Liver (tissue), 9 donors: ENCODE results near the gene FAM193A. TPM values are rescaled to one million over a fixed set of nuclear protein-coding genes. Genes with fewer than 3 reads are reported as not detected.

Experiments
- DNase-seq: peaks from one replicate; pipeline ENCODE4 v3.0.0-alpha.2; 2017; ENCODE audit warnings: low spot score
- H3K27ac ChIP-seq, 2 donors: one replicate each; pipeline ENCODE4 v1.7.0; 2013; ENCODE audit warnings: inconsistent platforms in 2 of 2, low read length in 2 of 2, control low read depth in 1 of 2, low read depth in 1 of 2, mild to moderate bottlenecking in 1 of 2
- H3K27me3 ChIP-seq, 4 donors: one replicate each; pipeline versions ENCODE4 v1.6.1 to v1.7.0; 2013; ENCODE audit warnings: low read length in 3 of 4, inconsistent platforms in 1 of 4, mild to moderate bottlenecking in 1 of 4, moderate library complexity in 1 of 4; ENCODE audit not compliant: control insufficient read depth in 4 of 4, insufficient read depth in 4 of 4
- H3K36me3 ChIP-seq, 4 donors: one replicate each; pipeline versions ENCODE4 v1.6.1 to v1.7.0; 2013; ENCODE audit warnings: low read length in 3 of 4, mild to moderate bottlenecking in 3 of 4, low read depth in 1 of 4, moderate library complexity in 1 of 4; ENCODE audit not compliant: control insufficient read depth in 4 of 4, insufficient read depth in 3 of 4
- H3K4me1 ChIP-seq, 4 donors: one replicate each; pipeline versions ENCODE4 v1.6.1 to v1.7.0; 2013; ENCODE audit warnings: low read length in 3 of 4, mild to moderate bottlenecking in 3 of 4, moderate library complexity in 1 of 4; ENCODE audit not compliant: control insufficient read depth in 4 of 4, insufficient read depth in 4 of 4
- H3K4me3 ChIP-seq, 3 donors: one replicate each; pipeline versions ENCODE4 v1.6.1 to v1.7.0; 2013; ENCODE audit warnings: low read length in 3 of 3, control low read depth in 1 of 3, low read depth in 1 of 3, mild to moderate bottlenecking in 1 of 3
- H3K9ac ChIP-seq, 2 donors: one replicate each; pipeline ENCODE4 v1.7.0; 2013; ENCODE audit warnings: low read length in 2 of 2, mild to moderate bottlenecking in 2 of 2, moderate library complexity in 2 of 2, control low read depth in 1 of 2, low read depth in 1 of 2
- H3K9me3 ChIP-seq, 4 donors: one replicate each; pipeline versions ENCODE4 v1.6.1 to v1.7.0; 2013; ENCODE audit warnings: low read length in 3 of 4; ENCODE audit not compliant: control insufficient read depth in 4 of 4
- ATF3 ChIP-seq: IDR thresholded peaks from 2 replicates; pipeline ENCODE4 v1.6.1; 2016; ENCODE audit warnings: antibody characterized with exemption
- EGR1 ChIP-seq, 2 donors: IDR thresholded peaks; 2 replicates each; pipeline ENCODE4 v1.6.1; 2016 to 2018; ENCODE audit warnings: antibody characterized with exemption in 2 of 2, low read depth in 2 of 2
- FOXA1 ChIP-seq: IDR thresholded peaks from 2 replicates; pipeline ENCODE4 v1.6.1; 2016; ENCODE audit warnings: antibody characterized with exemption
- FOXA2 ChIP-seq: IDR thresholded peaks from 2 replicates; pipeline ENCODE4 v1.6.1; 2016; ENCODE audit warnings: antibody characterized with exemption
- GABPA ChIP-seq, 2 donors: IDR thresholded peaks in 1 of 2; conservative IDR thresholded peaks in 1 of 2; 2 replicates each; pipeline ENCODE4 v1.6.1; 2016; ENCODE audit warnings: antibody characterized with exemption in 2 of 2, mild to moderate bottlenecking in 1 of 2, moderate library complexity in 1 of 2
- HNF4A ChIP-seq, 2 donors: conservative IDR thresholded peaks; 2 replicates each; pipeline ENCODE4 v1.6.1; 2016; ENCODE audit warnings: antibody characterized with exemption in 2 of 2, mild to moderate bottlenecking in 2 of 2
- HNF4G ChIP-seq: IDR thresholded peaks from 2 replicates; pipeline ENCODE4 v1.6.1; 2016; ENCODE audit warnings: antibody characterized with exemption
- JUND ChIP-seq, 2 donors: IDR thresholded peaks; 2 replicates each; pipeline ENCODE4 v1.6.1; 2016; ENCODE audit warnings: antibody characterized with exemption in 2 of 2
- MAX ChIP-seq: IDR thresholded peaks from 2 replicates; pipeline ENCODE4 v1.6.1; 2016; ENCODE audit warnings: antibody characterized with exemption
- NR2F2 ChIP-seq: IDR thresholded peaks from 2 replicates; pipeline ENCODE4 v1.6.1; 2016; ENCODE audit warnings: antibody characterized with exemption
- RAD21 ChIP-seq, 2 donors: IDR thresholded peaks; 2 replicates each; pipeline ENCODE4 v1.6.1; 2016; ENCODE audit warnings: antibody characterized with exemption in 2 of 2, mild to moderate bottlenecking in 2 of 2
- RXRA ChIP-seq, 2 donors: IDR thresholded peaks; 2 replicates each; pipeline ENCODE4 v1.6.1; 2017 to 2018; ENCODE audit warnings: antibody characterized with exemption in 2 of 2, mild to moderate bottlenecking in 1 of 2
- SP1 ChIP-seq: IDR thresholded peaks from 2 replicates; pipeline ENCODE4 v1.6.1; 2018; ENCODE audit warnings: antibody characterized with exemption, mild to moderate bottlenecking
- YY1 ChIP-seq: IDR thresholded peaks from 2 replicates; pipeline ENCODE4 v1.6.1; 2016; ENCODE audit warnings: antibody characterized with exemption, mild to moderate bottlenecking
- WGBS: extraction: QIAGEN DNeasy Blood & Tissue Kit; methylation state at CpG from one replicate; pipeline ENCODE4 v1.1.7; 2013; 5-methylcytosine and 5-hydroxymethylcytosine counted together
- polyA plus RNA-seq, 2 donors: library from polyadenylated mRNA; stranded (reverse) in 1 of 2; unstranded in 1 of 2; fragments of 200-250 nt in 1 of 2; fragments of >200 nt in 1 of 2; fragmentation: Nextera tagmentation in 1 of 2; extraction: Ambion mirVana in 1 of 2; gene quantifications; one replicate each; pipeline versions ENCODE4 v1.2.1 to v1.2.3, GENCODE V29; 2013 to 2015
- total RNA-seq, 2 donors: library from RNA; depleted of rRNA; stranded (reverse); fragments of >200 nt; gene quantifications; one replicate each; pipeline ENCODE4 v1.2.3, GENCODE V29; 2014
- TF ChIP-seq, protein P1 (sequence below): IDR thresholded peaks from 2 replicates; pipeline ENCODE4 v1.6.1; 2016; ENCODE audit warnings: antibody characterized with exemption
- TF ChIP-seq, protein P2 (sequence below): IDR thresholded peaks from 2 replicates; pipeline ENCODE4 v1.6.1; 2016; ENCODE audit warnings: antibody characterized with exemption, mild to moderate bottlenecking
- TF ChIP-seq, protein P3 (sequence below): fragments of 150-350 bp; IDR thresholded peaks from 2 replicates; pipeline ENCODE4 v1.5.1; 2017; ENCODE audit warnings: improper control_type of control experiment, low read depth, low read length; ENCODE audit not compliant: missing input control
- donor health status: healthy.
- donor health status: healthy.
- donor health status: healthy.
- donor health status: healthy.
- donor health status: healthy.

The FAM193A gene
- total and polyA plus RNA-seq, 4 donors: 3.9 to 10.2 (median 7.0) TPM

DNA sequence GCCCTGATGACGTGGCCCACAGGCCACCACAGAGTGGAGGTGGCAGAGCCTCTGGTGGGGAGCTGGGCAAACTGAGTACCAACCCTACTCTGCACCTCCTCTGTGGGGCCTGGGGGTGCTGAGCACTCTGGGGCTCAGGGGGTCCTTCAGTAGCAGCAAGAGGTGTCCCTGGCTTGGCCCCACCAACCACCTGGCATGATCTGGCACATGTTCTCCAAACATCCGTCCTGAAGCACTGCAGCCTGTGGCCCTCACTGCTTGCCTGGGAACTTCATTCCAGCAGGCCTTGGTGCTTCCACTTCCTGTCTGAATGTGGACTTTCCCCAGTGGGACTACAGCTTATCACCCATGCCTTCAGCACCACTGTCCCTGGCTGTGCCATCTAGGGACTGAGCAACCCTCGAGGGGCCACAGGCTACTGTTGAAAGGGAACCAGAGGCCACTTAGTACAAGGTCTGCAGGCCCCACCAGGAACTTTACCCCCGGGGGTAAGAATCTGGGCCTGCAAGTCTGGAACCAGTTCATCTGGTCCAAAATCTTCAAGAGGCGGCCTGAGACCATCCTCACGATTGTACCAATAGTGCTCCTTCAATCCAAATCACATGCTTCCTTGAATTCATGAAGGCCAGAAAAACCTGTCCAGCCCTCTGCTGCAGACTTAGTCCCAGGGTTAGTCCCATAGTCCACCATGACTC lies 206.5 kb downstream of the FAM193A start:
- Histone ChIP-seq H3K9me3 (no peaks in the 10 kb centered on the region), H3K36me3 (peaks cover 6 to 51% (median 27%) of the 10 kb centered on the region in 4 donors), H3K9ac (no peak overlapping the region), H3K27ac (no peak overlapping the region), H3K4me3 (no peak overlapping the region), H3K27me3 (no peaks in the 10 kb centered on the region), H3K4me1 (peaks cover 0 to 2% (median 0%) of the 10 kb centered on the region in 4 donors)
- DNase-seq: no peak
- TF ChIP-seq, protein P1, sequence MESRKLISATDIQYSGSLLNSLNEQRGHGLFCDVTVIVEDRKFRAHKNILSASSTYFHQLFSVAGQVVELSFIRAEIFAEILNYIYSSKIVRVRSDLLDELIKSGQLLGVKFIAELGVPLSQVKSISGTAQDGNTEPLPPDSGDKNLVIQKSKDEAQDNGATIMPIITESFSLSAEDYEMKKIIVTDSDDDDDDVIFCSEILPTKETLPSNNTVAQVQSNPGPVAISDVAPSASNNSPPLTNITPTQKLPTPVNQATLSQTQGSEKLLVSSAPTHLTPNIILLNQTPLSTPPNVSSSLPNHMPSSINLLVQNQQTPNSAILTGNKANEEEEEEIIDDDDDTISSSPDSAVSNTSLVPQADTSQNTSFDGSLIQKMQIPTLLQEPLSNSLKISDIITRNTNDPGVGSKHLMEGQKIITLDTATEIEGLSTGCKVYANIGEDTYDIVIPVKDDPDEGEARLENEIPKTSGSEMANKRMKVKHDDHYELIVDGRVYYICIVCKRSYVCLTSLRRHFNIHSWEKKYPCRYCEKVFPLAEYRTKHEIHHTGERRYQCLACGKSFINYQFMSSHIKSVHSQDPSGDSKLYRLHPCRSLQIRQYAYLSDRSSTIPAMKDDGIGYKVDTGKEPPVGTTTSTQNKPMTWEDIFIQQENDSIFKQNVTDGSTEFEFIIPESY: no peak
- no peak for TF ChIP-seq SP1
- TF ChIP-seq EGR1 (IDR thresholded peaks at IDR 0.05; ENCODE audit: low read depth in 2 of 2): no peak
- TF ChIP-seq GABPA (IDR thresholded peaks at IDR 0.05 in 1 of 2, conservative IDR thresholded peaks at IDR 0.05 in 1 of 2): no peak
- TF ChIP-seq YY1: no peak
- no peak for TF ChIP-seq RXRA (IDR thresholded peaks at IDR 0.05)
- TF ChIP-seq FOXA1: no peak
- TF ChIP-seq HNF4A (conservative IDR thresholded peaks at IDR 0.05): no peak
- no peak for TF ChIP-seq MAX
- no peak for TF ChIP-seq HNF4G
- TF ChIP-seq NR2F2: no peak
- TF ChIP-seq RAD21 (IDR thresholded peaks at IDR 0.05): no peak
- TF ChIP-seq, protein P2, sequence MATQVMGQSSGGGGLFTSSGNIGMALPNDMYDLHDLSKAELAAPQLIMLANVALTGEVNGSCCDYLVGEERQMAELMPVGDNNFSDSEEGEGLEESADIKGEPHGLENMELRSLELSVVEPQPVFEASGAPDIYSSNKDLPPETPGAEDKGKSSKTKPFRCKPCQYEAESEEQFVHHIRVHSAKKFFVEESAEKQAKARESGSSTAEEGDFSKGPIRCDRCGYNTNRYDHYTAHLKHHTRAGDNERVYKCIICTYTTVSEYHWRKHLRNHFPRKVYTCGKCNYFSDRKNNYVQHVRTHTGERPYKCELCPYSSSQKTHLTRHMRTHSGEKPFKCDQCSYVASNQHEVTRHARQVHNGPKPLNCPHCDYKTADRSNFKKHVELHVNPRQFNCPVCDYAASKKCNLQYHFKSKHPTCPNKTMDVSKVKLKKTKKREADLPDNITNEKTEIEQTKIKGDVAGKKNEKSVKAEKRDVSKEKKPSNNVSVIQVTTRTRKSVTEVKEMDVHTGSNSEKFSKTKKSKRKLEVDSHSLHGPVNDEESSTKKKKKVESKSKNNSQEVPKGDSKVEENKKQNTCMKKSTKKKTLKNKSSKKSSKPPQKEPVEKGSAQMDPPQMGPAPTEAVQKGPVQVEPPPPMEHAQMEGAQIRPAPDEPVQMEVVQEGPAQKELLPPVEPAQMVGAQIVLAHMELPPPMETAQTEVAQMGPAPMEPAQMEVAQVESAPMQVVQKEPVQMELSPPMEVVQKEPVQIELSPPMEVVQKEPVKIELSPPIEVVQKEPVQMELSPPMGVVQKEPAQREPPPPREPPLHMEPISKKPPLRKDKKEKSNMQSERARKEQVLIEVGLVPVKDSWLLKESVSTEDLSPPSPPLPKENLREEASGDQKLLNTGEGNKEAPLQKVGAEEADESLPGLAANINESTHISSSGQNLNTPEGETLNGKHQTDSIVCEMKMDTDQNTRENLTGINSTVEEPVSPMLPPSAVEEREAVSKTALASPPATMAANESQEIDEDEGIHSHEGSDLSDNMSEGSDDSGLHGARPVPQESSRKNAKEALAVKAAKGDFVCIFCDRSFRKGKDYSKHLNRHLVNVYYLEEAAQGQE: no peak
- TF ChIP-seq ATF3: no peak
- TF ChIP-seq, protein P3, sequence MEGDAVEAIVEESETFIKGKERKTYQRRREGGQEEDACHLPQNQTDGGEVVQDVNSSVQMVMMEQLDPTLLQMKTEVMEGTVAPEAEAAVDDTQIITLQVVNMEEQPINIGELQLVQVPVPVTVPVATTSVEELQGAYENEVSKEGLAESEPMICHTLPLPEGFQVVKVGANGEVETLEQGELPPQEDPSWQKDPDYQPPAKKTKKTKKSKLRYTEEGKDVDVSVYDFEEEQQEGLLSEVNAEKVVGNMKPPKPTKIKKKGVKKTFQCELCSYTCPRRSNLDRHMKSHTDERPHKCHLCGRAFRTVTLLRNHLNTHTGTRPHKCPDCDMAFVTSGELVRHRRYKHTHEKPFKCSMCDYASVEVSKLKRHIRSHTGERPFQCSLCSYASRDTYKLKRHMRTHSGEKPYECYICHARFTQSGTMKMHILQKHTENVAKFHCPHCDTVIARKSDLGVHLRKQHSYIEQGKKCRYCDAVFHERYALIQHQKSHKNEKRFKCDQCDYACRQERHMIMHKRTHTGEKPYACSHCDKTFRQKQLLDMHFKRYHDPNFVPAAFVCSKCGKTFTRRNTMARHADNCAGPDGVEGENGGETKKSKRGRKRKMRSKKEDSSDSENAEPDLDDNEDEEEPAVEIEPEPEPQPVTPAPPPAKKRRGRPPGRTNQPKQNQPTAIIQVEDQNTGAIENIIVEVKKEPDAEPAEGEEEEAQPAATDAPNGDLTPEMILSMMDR: no peak
- TF ChIP-seq FOXA2: no peak
- TF ChIP-seq JUND (IDR thresholded peaks at IDR 0.05): no peak
- WGBS: 92% methylated on average over 6 of the region's 6 CpGs
